GM23338 (cell line): ENCODE results near the gene ZNF366. TPM values are rescaled to one million over a fixed set of nuclear protein-coding genes. Genes with fewer than 3 reads are reported as not detected.

Source experiments
- ATAC-seq: fragments of 200-7000 bp; cut with Tn5 transposase; 3 replicates; pipeline ENCODE4 v1.9.1; 2020
- DNase-seq: peaks from one replicate; pipeline ENCODE4 v3.0.0-alpha.2; 2015; ENCODE audit warnings: low spot score
- H2AFZ ChIP-seq: fragments of 200-600 bp; sonication (generic); 2 replicates; pipeline ENCODE4 v1.8.0; 2016; ENCODE audit warnings: antibody characterized with exemption, mild to moderate bottlenecking, moderate library complexity
- H3F3A ChIP-seq: fragments of 200-600 bp; sonication (generic); replicated peaks from 2 replicates; pipeline ENCODE4 v1.8.0; 2017; ENCODE audit warnings: antibody characterized with exemption, mixed run types, low read depth
- H3K27ac ChIP-seq: fragments of 200-600 bp; sonication (generic); 2 replicates; pipeline ENCODE4 v1.6.1; 2016; ENCODE audit warnings: low read depth
- H3K27me3 ChIP-seq: fragments of 200-600 bp; sonication (generic); 2 replicates; pipeline ENCODE4 v1.8.0; 2016; ENCODE audit warnings: mild to moderate bottlenecking, mixed run types, moderate library complexity; ENCODE audit not compliant: insufficient read depth
- H3K36me3 ChIP-seq: fragments of 200-600 bp; sonication (generic); 2 replicates; pipeline ENCODE4 v1.8.0; 2016; ENCODE audit warnings: mild to moderate bottlenecking; ENCODE audit not compliant: insufficient read depth
- H3K4me1 ChIP-seq: fragments of 200-600 bp; sonication (generic); 2 replicates; pipeline ENCODE4 v1.8.0; 2016; ENCODE audit warnings: mild to moderate bottlenecking, moderate library complexity; ENCODE audit not compliant: insufficient read depth
- H3K4me2 ChIP-seq: fragments of 200-600 bp; sonication (generic); 2 replicates; pipeline ENCODE4 v1.7.1; 2017; ENCODE audit warnings: mixed run types
- H3K4me3 ChIP-seq: fragments of 200-600 bp; sonication (generic); 2 replicates; pipeline ENCODE4 v1.6.1; 2016; ENCODE audit warnings: mixed run types
- H3K79me2 ChIP-seq: fragments of 200-600 bp; sonication (generic); replicated peaks from 2 replicates; pipeline ENCODE4 v1.8.0; 2017; ENCODE audit warnings: mild to moderate bottlenecking; ENCODE audit not compliant: insufficient read depth
- H3K9me2 ChIP-seq: fragments of 200-600 bp; sonication (generic); 2 replicates; pipeline ENCODE4 v1.8.0; 2017; ENCODE audit not compliant: insufficient read depth
- H4K20me1 ChIP-seq: fragments of 200-600 bp; sonication (generic); replicated peaks from 2 replicates; pipeline ENCODE4 v1.8.0; 2017; ENCODE audit warnings: mild to moderate bottlenecking; ENCODE audit not compliant: insufficient read depth
- H3K27ac Mint-ChIP-seq: 2 replicates; pipeline ENCODE4 v1.8.0; 2020; ENCODE audit warnings: inconsistent platforms, mild to moderate bottlenecking, moderate library complexity, mixed read lengths
- H3K27me3 Mint-ChIP-seq: 3 replicates; pipeline ENCODE4 v1.8.0; 2022; ENCODE audit warnings: low read depth, mild to moderate bottlenecking, moderate library complexity, mixed read lengths, inconsistent platforms; ENCODE audit not compliant: insufficient read depth, poor library complexity
- H3K36me3 Mint-ChIP-seq: 3 replicates; pipeline ENCODE4 v1.8.0; 2021; ENCODE audit warnings: low read depth, mild to moderate bottlenecking, inconsistent platforms, moderate library complexity, mixed read lengths
- H3K4me1 Mint-ChIP-seq: 3 replicates; pipeline ENCODE4 v1.8.0; 2020; ENCODE audit warnings: mild to moderate bottlenecking, inconsistent platforms, mixed read lengths
- H3K4me3 Mint-ChIP-seq: 3 replicates; pipeline ENCODE4 v1.8.0; 2021; ENCODE audit warnings: moderate library complexity, mild to moderate bottlenecking, inconsistent platforms, mixed read lengths
- H3K9me3 Mint-ChIP-seq: 3 replicates; pipeline ENCODE4 v1.8.0; 2020; ENCODE audit warnings: moderate library complexity, mild to moderate bottlenecking, inconsistent platforms, mixed read lengths
- CREB1 ChIP-seq: fragments of 250-450 bp; sonication (Bioruptor Pico); IDR thresholded peaks from 2 replicates; pipeline ENCODE4 v1.5.0; 2020; ENCODE audit warnings: low read depth, mild to moderate bottlenecking, moderate library complexity
- CTCF ChIP-seq, 2 experiments: fragments of 200-600 bp in 1 of 2; sonication (generic) in 1 of 2; conservative IDR thresholded peaks; 2 replicates each; pipeline versions ENCODE4 v1.5.1 to v1.6.1; 2016 to 2017; ENCODE audit warnings: antibody characterized with exemption in 2 of 2, low read depth in 2 of 2, mild to moderate bottlenecking in 2 of 2, moderate library complexity in 1 of 2
- ETS1 ChIP-seq: IDR thresholded peaks from 2 replicates; pipeline ENCODE4 v1.6.1; 2016; ENCODE audit warnings: antibody characterized with exemption
- EZH2phosphoT487 ChIP-seq: fragments of 200-600 bp; sonication (generic); IDR thresholded peaks from one replicate; pipeline ENCODE4 v1.8.1; 2018; ENCODE audit warnings: antibody characterized with exemption; ENCODE audit not compliant: unreplicated experiment
- NANOG ChIP-seq: IDR thresholded peaks from 2 replicates; pipeline ENCODE4 v1.6.1; 2016; ENCODE audit warnings: antibody characterized with exemption, borderline replicate concordance
- POLR2AphosphoS5 ChIP-seq: IDR thresholded peaks from 2 replicates; pipeline ENCODE4 v1.6.1; 2016; ENCODE audit warnings: antibody characterized with exemption, low read depth
- STAT1 ChIP-seq: IDR thresholded peaks from one replicate; pipeline ENCODE4 v1.6.1; 2016; ENCODE audit warnings: antibody characterized with exemption; ENCODE audit not compliant: unreplicated experiment
- ZNF114 ChIP-seq: fragments of 250-450 bp; sonication (Bioruptor Pico); IDR thresholded peaks from 2 replicates; pipeline ENCODE4 v1.5.0; 2020; ENCODE audit warnings: mild to moderate bottlenecking, moderate library complexity
- ZNF331 ChIP-seq: fragments of 250-450 bp; sonication (Bioruptor Pico); IDR thresholded peaks from 2 replicates; pipeline ENCODE4 v1.5.0; 2020; ENCODE audit warnings: low read depth, mild to moderate bottlenecking, moderate library complexity
- ZNF462 ChIP-seq: fragments of 250-450 bp; sonication (Bioruptor Pico); IDR thresholded peaks from 2 replicates; pipeline ENCODE4 v1.5.0; 2020; ENCODE audit warnings: mild to moderate bottlenecking, moderate library complexity
- polyA plus RNA-seq: library from polyadenylated mRNA; unstranded; fragments of >200 nt; fragmentation: Nextera tagmentation; extraction: Ambion mirVana; gene quantifications from 2 replicates; pipeline ENCODE4 v1.2.1, GENCODE V29; 2016
- total RNA-seq: library from RNA; depleted of rRNA; stranded (reverse); fragments of >200 nt; shearing (Covaris generic); gene quantifications from 2 replicates; pipeline ENCODE4 v1.2.3, GENCODE V29; 2014

The ZNF366 gene
- total and polyA plus RNA-seq, 2 experiments from 2014 or later, result not detected

- TF ChIP-seq ZNF462 (CRISPR knock-in tag) (no peak), ETS1 (no peak), POLR2AphosphoS5 (no peak), STAT1 (no peak), NANOG (no peak)
Observed at GRCh38 chr5:72550595-72550994, 43.4 kb upstream of the ZNF366 start (continued).

GRCh38 chr5:72543811-72544210 lies 36.6 kb upstream of the ZNF366 start:
- H3K36me3 Mint-ChIP-seq, result no peaks in the 10 kb centered on the region
- Histone ChIP-seq H3K4me3 (no peak overlapping the region), H3K36me3 (no peaks in the 10 kb centered on the region), H4K20me1 (no peaks in the 10 kb centered on the region), H3K79me2 (no peaks in the 10 kb centered on the region), H3K9me2 (peaks cover 3% of the 10 kb centered on the region; the same call in 1 of the 2 replicates), H3K4me2 (no peak overlapping the region), H3K27me3 (no peaks in the 10 kb centered on the region), H3K27ac (no peak overlapping the region), H3F3A (no peaks in the 10 kb centered on the region), H2AFZ (no peak overlapping the region), H3K4me1 (no peaks in the 10 kb centered on the region)
- no peaks in the 10 kb centered on the region for H3K27me3 Mint-ChIP-seq
- H3K27ac Mint-ChIP-seq, result no peak overlapping the region
- DNase-seq (no peak), ATAC-seq (no peak)
- no peaks in the 10 kb centered on the region for H3K9me3 Mint-ChIP-seq
- H3K4me1 Mint-ChIP-seq, result peaks cover 5% of the 10 kb centered on the region; the same call in 1 of the 3 replicates
- H3K4me3 Mint-ChIP-seq, result no peak overlapping the region
- TF ChIP-seq CTCF (conservative IDR thresholded peaks at IDR 0.05; ENCODE audit: low read depth in 2 of 2), result no peak
- no peak for TF ChIP-seq CREB1
- TF ChIP-seq POLR2AphosphoS5, result no peak
- TF ChIP-seq ZNF114, result no peak
- no peak for TF ChIP-seq EZH2phosphoT487
- no peak for TF ChIP-seq ZNF331 (CRISPR knock-in tag)
